ENCODE results near the gene ACVR2B.
"Not testable (repeated sequence)": the region's sequence is repeated elsewhere in the genome, so short reads cannot be mapped to it uniquely, and the experiment has no call there.

Gene ACVR2B

GRCh38 chr3:38453075-38453912 lies at the start of gene ACVR2B:
Gene ACVR2B (plus strand): TSS chr3:38453890. CDS start chr3:38454323, 433 bp downstream.
- DNase-seq (ENCODE audit: extremely low read depth in 1 of 2, low read depth in 1 of 2) = peak; percentile 9 to 48

- no peak for DNase-seq (ENCODE audit: extremely low read depth in 1 of 2, low read depth in 1 of 2)
Measured at GRCh38 chr3:38404286-38404685, 49.4 kb upstream of the ACVR2B start.

- DNase-seq (ENCODE audit: extremely low read depth in 1 of 2, low read depth in 1 of 2) = no peak
Measured at GRCh38 chr3:38411591-38411990, 42.1 kb upstream of the ACVR2B start.

- DNase-seq (ENCODE audit: extremely low read depth in 1 of 2, low read depth in 1 of 2) = not testable (repeated sequence)
Measured at GRCh38 chr3:38420758-38421157, 32.9 kb upstream of the ACVR2B start.

GRCh38 chr3:38421679-38422336 lies 31.9 kb upstream of the ACVR2B start:
- DNase-seq (ENCODE audit: extremely low read depth in 1 of 2, low read depth in 1 of 2) = no peak

GRCh38 chr3:38426798-38427426 lies 26.8 kb upstream of the ACVR2B start:
- DNase-seq (ENCODE audit: extremely low read depth in 1 of 2, low read depth in 1 of 2) = not testable (repeated sequence)

- DNase-seq (ENCODE audit: extremely low read depth in 1 of 2, low read depth in 1 of 2) = not testable (repeated sequence)
Measured at GRCh38 chr3:38432871-38433658, 20.6 kb upstream of the ACVR2B start.

GRCh38 chr3:38433661-38434060 lies 20.0 kb upstream of the ACVR2B start:
- not testable (repeated sequence) for DNase-seq (ENCODE audit: extremely low read depth in 1 of 2, low read depth in 1 of 2)

GRCh38 chr3:38438436-38439069 lies 15.1 kb upstream of the ACVR2B start:
- DNase-seq (ENCODE audit: extremely low read depth in 1 of 2, low read depth in 1 of 2) = not testable (repeated sequence)

GRCh38 chr3:38443205-38443604 lies 10.5 kb upstream of the ACVR2B start:
- not testable (repeated sequence) for DNase-seq (ENCODE audit: extremely low read depth in 1 of 2, low read depth in 1 of 2)

- no peak for DNase-seq (ENCODE audit: extremely low read depth in 1 of 2, low read depth in 1 of 2)
Measured at GRCh38 chr3:38446085-38446686, 7.5 kb upstream of the ACVR2B start.

- no peak for DNase-seq (ENCODE audit: extremely low read depth in 1 of 2, low read depth in 1 of 2)
Measured at GRCh38 chr3:38446812-38447211, 6.9 kb upstream of the ACVR2B start.

GRCh38 chr3:38450853-38451252 lies 2.8 kb upstream of the ACVR2B start:
- DNase-seq (ENCODE audit: extremely low read depth in 1 of 2, low read depth in 1 of 2) = no peak

- DNase-seq (ENCODE audit: extremely low read depth in 1 of 2, low read depth in 1 of 2) = no peak
Measured at GRCh38 chr3:38453913-38454177, 155 bp downstream of the ACVR2B start.

- DNase-seq (ENCODE audit: extremely low read depth in 1 of 2, low read depth in 1 of 2) = no peak
Measured at GRCh38 chr3:38454178-38454883, 641 bp downstream of the ACVR2B start.

- peak in 1 of 2 donors; percentile 22 for DNase-seq (ENCODE audit: extremely low read depth in 1 of 2, low read depth in 1 of 2)
Measured at GRCh38 chr3:38454884-38455638, 1.4 kb downstream of the ACVR2B start.

GRCh38 chr3:38455639-38456430 lies 2.1 kb downstream of the ACVR2B start:
- DNase-seq (ENCODE audit: extremely low read depth in 1 of 2, low read depth in 1 of 2) = no peak
